Effector memory CD4-positive, alpha-beta T cell (primary cell): Measurements from ENCODE around the gene DDIT3.

Source experiments
- DNase-seq, 3 donors: peaks; one replicate each; pipeline ENCODE4 v3.0.0-alpha.2; 2020
- H3K27ac ChIP-seq: 2 replicates; pipeline ENCODE4 v1.7.0; 2013; ENCODE audit warnings: mild to moderate bottlenecking, low read length, moderate library complexity; ENCODE audit not compliant: insufficient read depth, poor library complexity, severe bottlenecking
- H3K27me3 ChIP-seq: replicated peaks from 2 replicates; pipeline ENCODE4 v1.7.0; 2013; ENCODE audit warnings: mild to moderate bottlenecking, low read length; ENCODE audit not compliant: insufficient read depth, control insufficient read depth, poor library complexity, severe bottlenecking
- H3K36me3 ChIP-seq: 2 replicates; pipeline ENCODE4 v1.7.0; 2013; ENCODE audit warnings: mild to moderate bottlenecking, low read length, moderate library complexity; ENCODE audit not compliant: control insufficient read depth, insufficient read depth
- H3K4me1 ChIP-seq: 2 replicates; pipeline ENCODE4 v1.7.0; 2013; ENCODE audit warnings: low read length, mild to moderate bottlenecking; ENCODE audit not compliant: control insufficient read depth, insufficient read depth, poor library complexity, severe bottlenecking
- H3K4me3 ChIP-seq: 2 replicates; pipeline ENCODE4 v1.7.0; 2013; ENCODE audit warnings: low read length, low read depth, mild to moderate bottlenecking; ENCODE audit not compliant: insufficient read depth, poor library complexity, severe bottlenecking
- H3K9me3 ChIP-seq: 2 replicates; pipeline ENCODE4 v1.7.0; 2013; ENCODE audit warnings: mild to moderate bottlenecking, low read length, moderate library complexity; ENCODE audit not compliant: control insufficient read depth

The DDIT3 gene

DNA sequence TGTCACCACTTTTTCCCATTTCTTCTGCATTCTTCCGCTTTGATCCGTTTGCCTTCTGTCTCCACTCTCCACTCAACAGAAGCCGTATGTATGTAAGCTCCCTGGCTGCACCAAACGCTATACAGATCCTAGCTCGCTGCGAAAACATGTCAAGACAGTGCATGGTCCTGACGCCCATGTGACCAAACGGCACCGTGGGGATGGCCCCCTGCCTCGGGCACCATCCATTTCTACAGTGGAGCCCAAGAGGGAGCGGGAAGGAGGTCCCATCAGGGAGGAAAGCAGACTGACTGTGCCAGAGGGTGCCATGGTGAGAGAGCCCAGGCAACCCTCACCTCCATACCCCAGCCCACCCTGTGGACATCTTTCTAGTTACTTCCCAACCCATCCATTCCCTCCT, 52.4 kb downstream of the DDIT3 start:
- H3K4me3 ChIP-seq = no peak overlapping the region
- H3K36me3 ChIP-seq = peaks cover 40% of the 10 kb centered on the region
- no peak for DNase-seq
- no peaks in the 10 kb centered on the region for H3K4me1 ChIP-seq
- H3K27ac ChIP-seq = no peak overlapping the region
- H3K9me3 ChIP-seq = no peaks in the 10 kb centered on the region
- H3K27me3 ChIP-seq = no peaks in the 10 kb centered on the region

DNA sequence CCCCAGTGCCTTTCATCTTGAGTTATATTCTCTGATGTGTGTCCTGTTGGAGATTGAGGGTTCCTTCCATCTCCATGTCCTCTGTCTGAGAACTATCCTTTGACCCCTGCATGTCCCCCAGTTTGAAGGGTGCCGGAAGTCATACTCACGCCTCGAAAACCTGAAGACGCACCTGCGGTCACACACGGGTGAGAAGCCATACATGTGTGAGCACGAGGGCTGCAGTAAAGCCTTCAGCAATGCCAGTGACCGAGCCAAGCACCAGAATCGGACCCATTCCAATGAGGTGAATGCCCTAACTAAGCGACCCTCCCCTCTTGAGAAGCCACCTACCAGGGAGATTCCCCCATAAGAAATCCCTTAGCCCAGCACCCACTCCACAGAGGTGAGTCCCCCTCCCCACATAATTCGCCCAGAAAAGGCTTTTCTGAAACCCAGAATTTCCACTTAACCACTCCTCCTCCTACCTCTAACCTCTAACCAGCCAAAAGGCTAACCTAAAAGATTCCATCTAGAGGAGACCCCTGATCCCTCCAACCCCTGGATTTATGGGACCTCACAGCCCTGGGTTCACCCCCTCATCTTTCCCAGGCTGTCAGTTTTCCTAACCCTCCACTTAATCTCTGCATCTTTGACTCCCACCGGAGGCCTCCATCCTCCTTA, 53.0 kb downstream of the DDIT3 start:
- DNase-seq = no peak
- Histone ChIP-seq H3K9me3 (no peaks in the 10 kb centered on the region), H3K27me3 (no peaks in the 10 kb centered on the region), H3K4me3 (no peak overlapping the region), H3K4me1 (peaks cover 2% of the 10 kb centered on the region), H3K27ac (no peak overlapping the region), H3K36me3 (peaks cover 35% of the 10 kb centered on the region)
